Measurements from ENCODE around the gene ADAM10.
"Not testable (repeated sequence)": the region's sequence is repeated elsewhere in the genome, so short reads cannot be mapped to it uniquely, and the experiment has no call there.

The ADAM10 gene

DNA sequence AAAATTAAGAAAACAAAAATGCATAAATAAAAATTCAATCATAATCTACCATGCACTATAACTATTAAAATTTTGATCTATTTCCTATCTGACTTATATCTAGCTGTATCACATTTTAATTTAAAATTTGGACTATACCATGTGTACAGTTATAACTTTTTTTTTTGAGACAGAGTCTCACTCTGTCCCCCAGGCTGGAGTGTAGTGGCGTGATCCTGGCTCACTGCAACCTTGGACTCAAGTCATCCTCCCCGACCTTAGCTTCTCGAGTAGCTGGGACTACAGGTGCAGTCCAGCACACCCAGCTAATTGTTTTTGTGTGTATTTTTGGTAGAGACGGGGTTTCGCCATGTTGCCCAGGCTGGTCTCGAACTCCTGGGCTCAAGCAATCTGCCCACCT, 119.9 kb downstream of the ADAM10 start:
- peaks cover 26% of the 10 kb centered on the region for H3K36me3 ChIP-seq (ENCODE audit: control insufficient read depth, insufficient read depth, low read length)

DNA sequence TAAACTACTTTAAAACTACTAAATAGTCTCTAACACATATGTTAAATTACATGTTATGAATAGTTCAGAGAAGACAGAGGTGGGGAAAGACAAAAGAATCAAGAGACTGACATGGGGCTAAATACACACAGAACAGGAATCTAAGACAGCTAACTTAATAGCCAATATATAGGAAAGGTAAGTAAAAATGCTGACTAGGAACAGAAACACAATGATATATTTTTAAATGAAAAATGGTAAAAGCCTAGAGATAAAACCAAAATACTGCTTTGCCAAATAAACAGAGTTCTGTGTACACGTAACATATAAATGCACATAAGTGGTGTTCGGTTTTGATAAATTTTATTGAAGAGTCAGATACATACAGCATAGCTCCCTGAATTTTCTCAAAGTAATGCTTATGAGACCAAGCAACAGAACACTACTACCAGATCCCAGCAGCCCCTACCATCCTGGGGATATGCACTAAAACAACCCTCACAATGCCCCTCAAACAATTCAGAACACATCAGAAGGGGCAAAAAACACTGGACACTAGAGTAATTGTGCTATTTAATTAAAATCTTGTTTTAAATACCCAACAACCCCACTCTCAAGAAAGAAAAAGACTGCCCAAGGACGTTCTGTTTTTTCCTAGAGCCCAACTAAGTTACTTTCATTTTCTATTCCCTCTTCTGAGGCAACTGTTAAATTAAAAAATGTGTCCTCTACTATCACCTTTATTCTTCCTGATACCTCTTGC, 121.1 kb downstream of the ADAM10 start:
- no peaks in the 10 kb centered on the region for H3K9me3 ChIP-seq (ENCODE audit: control insufficient read depth, insufficient read depth, low read depth, low read length)
- no peaks in the 10 kb centered on the region for H3K4me1 ChIP-seq (ENCODE audit: control insufficient read depth, insufficient read depth, low read length)
- H3K36me3 ChIP-seq (ENCODE audit: control insufficient read depth, insufficient read depth, low read length): peaks cover 26% of the 10 kb centered on the region
- H3K27me3 ChIP-seq (ENCODE audit: control insufficient read depth, insufficient read depth, low read length): no peaks in the 10 kb centered on the region
- no peak overlapping the region; the same call in 1 of the 2 replicates for H3K27ac ChIP-seq (ENCODE audit: low read depth, low read length)
- H3K4me3 ChIP-seq (ENCODE audit: low read depth, low read length): no peak overlapping the region
- no peak overlapping the region for H3K9ac ChIP-seq (ENCODE audit: low read length)

More for the DNA sequence above, 119.9 kb downstream of the ADAM10 start:
- H3K9ac ChIP-seq (ENCODE audit: low read length): no peak overlapping the region
- no peaks in the 10 kb centered on the region for H3K9me3 ChIP-seq (ENCODE audit: control insufficient read depth, insufficient read depth, low read depth, low read length)
- H3K4me1 ChIP-seq (ENCODE audit: control insufficient read depth, insufficient read depth, low read length): no peaks in the 10 kb centered on the region
- no peak overlapping the region for H3K27ac ChIP-seq (ENCODE audit: low read depth, low read length)
- no peak overlapping the region for H3K4me3 ChIP-seq (ENCODE audit: low read depth, low read length)
- no peaks in the 10 kb centered on the region for H3K27me3 ChIP-seq (ENCODE audit: control insufficient read depth, insufficient read depth, low read length)

- H3K27ac ChIP-seq (ENCODE audit: low read depth, low read length): no peak overlapping the region
- no peaks in the 10 kb centered on the region for H3K9me3 ChIP-seq (ENCODE audit: control insufficient read depth, insufficient read depth, low read depth, low read length)
- no peak overlapping the region for H3K9ac ChIP-seq (ENCODE audit: low read length)
- H3K4me1 ChIP-seq (ENCODE audit: control insufficient read depth, insufficient read depth, low read length): no peaks in the 10 kb centered on the region
- H3K27me3 ChIP-seq (ENCODE audit: control insufficient read depth, insufficient read depth, low read length): no peaks in the 10 kb centered on the region
- H3K36me3 ChIP-seq (ENCODE audit: control insufficient read depth, insufficient read depth, low read length): peaks cover 22% of the 10 kb centered on the region
- no peak overlapping the region for H3K4me3 ChIP-seq (ENCODE audit: low read depth, low read length)
Measured at GRCh38 chr15:58627701-58628100, 121.8 kb downstream of the ADAM10 start.

DNA sequence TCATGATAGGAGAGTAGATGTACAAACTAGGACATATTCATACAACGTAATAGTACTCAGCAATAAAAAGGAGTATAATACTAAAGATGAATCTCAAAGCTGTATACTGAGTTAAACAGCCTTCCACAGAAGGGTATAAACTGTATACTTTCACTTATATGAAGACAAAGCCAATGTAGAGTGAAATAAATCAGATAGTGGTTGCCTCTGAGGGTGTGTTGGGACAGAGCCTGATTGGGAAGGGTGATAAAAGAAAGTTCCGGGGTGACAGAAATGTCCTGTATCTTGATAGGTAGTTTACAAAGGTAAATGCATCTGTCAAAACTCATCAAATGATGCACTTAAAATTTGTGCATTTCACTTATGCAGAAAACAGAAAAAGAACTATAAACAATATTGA, 122.5 kb downstream of the ADAM10 start:
- H3K27me3 ChIP-seq (ENCODE audit: control insufficient read depth, insufficient read depth, low read length): no peaks in the 10 kb centered on the region
- no peak overlapping the region for H3K4me3 ChIP-seq (ENCODE audit: low read depth, low read length)
- no peak overlapping the region for H3K9ac ChIP-seq (ENCODE audit: low read length)
- peaks cover 20% of the 10 kb centered on the region for H3K36me3 ChIP-seq (ENCODE audit: control insufficient read depth, insufficient read depth, low read length)
- no peak overlapping the region for H3K27ac ChIP-seq (ENCODE audit: low read depth, low read length)
- H3K9me3 ChIP-seq (ENCODE audit: control insufficient read depth, insufficient read depth, low read depth, low read length): no peaks in the 10 kb centered on the region
- no peaks in the 10 kb centered on the region for H3K4me1 ChIP-seq (ENCODE audit: control insufficient read depth, insufficient read depth, low read length)

DNA sequence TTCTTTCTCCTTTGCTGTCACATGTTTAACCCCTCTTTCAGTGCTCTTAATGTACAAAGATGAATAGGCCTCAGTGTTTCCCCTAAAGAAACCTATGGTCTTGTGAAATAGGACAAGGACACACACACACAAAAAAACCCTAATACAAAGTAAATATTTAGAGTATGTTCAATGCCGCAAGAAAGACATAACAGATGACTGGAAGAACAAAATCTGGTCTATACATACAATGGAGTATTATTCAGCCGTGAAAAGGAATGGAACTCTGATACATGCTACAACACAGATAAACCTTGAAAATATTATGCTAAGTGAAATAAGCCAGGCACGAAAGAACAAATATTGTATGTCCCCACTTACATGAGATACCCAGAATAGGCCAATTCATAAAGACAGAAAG, 123.1 kb downstream of the ADAM10 start:
- Histone ChIP-seq H3K9me3 (ENCODE audit: control insufficient read depth, insufficient read depth, low read depth, low read length) (no peaks in the 10 kb centered on the region), H3K4me3 (ENCODE audit: low read depth, low read length) (no peak overlapping the region), H3K27ac (ENCODE audit: low read depth, low read length) (no peak overlapping the region), H3K27me3 (ENCODE audit: control insufficient read depth, insufficient read depth, low read length) (no peaks in the 10 kb centered on the region), H3K4me1 (ENCODE audit: control insufficient read depth, insufficient read depth, low read length) (no peaks in the 10 kb centered on the region), H3K36me3 (ENCODE audit: control insufficient read depth, insufficient read depth, low read length) (peaks cover 21% of the 10 kb centered on the region), H3K9ac (ENCODE audit: low read length) (no peak overlapping the region)

DNA sequence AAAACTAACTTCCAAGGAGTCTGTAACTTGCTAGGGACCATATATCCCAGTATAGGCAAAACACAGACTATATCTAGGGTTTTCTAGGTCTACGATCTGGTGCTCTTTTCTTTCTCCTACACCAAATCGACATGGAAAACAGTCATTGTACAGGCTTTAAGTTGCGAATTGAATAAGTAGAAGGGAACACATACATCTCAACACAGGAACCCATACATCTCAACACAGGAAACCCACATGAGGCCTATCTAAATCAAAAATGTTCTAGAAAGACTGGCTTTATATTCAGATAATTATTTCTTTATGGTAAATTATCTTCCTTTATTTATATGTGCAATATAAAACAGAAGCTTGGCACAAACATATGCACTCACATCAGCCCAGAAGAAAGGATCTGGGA, 126.6 kb downstream of the ADAM10 start:
- no peaks in the 10 kb centered on the region for H3K27me3 ChIP-seq (ENCODE audit: control insufficient read depth, insufficient read depth, low read length)
- H3K9me3 ChIP-seq (ENCODE audit: control insufficient read depth, insufficient read depth, low read depth, low read length): no peaks in the 10 kb centered on the region
- H3K36me3 ChIP-seq (ENCODE audit: control insufficient read depth, insufficient read depth, low read length): peaks cover 38% of the 10 kb centered on the region
- H3K9ac ChIP-seq (ENCODE audit: low read length): no peak overlapping the region
- H3K4me1 ChIP-seq (ENCODE audit: control insufficient read depth, insufficient read depth, low read length): no peaks in the 10 kb centered on the region
- no peak overlapping the region for H3K27ac ChIP-seq (ENCODE audit: low read depth, low read length)
- no peak overlapping the region for H3K4me3 ChIP-seq (ENCODE audit: low read depth, low read length)

DNA sequence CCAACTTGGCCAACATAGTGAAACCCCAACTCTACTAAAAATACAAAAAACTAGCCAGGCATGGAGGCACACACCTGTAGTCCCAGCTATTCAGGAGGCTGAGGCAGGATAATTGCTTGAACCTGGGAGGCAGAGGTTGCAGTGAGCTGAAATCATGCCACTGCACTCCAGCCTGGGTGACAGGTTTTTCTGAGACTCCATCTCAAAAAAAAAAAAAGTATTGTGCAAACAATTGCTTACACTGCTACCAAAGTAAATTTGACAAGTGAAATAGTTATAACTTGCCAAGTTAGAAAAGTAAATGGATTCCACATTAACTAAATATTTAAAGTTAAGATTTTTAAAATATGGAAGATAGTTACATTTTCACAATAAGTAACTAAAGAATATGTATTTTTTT, 129.2 kb downstream of the ADAM10 start:
- not testable (repeated sequence) for H3K9ac ChIP-seq (ENCODE audit: low read length); H3K27ac ChIP-seq (ENCODE audit: low read depth, low read length)

GRCh38 chr15:58616171-58616570, 133.3 kb downstream of the ADAM10 start:
- Histone ChIP-seq H3K36me3 (ENCODE audit: control insufficient read depth, insufficient read depth, low read length) (peaks cover 29% of the 10 kb centered on the region), H3K4me3 (ENCODE audit: low read depth, low read length) (no peak overlapping the region), H3K9ac (ENCODE audit: low read length) (no peak overlapping the region), H3K27ac (ENCODE audit: low read depth, low read length) (no peak overlapping the region), H3K27me3 (ENCODE audit: control insufficient read depth, insufficient read depth, low read length) (no peaks in the 10 kb centered on the region), H3K9me3 (ENCODE audit: control insufficient read depth, insufficient read depth, low read depth, low read length) (peaks cover 18% of the 10 kb centered on the region; the same call in 1 of the 2 replicates), H3K4me1 (ENCODE audit: control insufficient read depth, insufficient read depth, low read length) (no peaks in the 10 kb centered on the region)

More for the DNA sequence above, 129.2 kb downstream of the ADAM10 start:
- H3K9me3 ChIP-seq (ENCODE audit: control insufficient read depth, insufficient read depth, low read depth, low read length); H3K4me3 ChIP-seq (ENCODE audit: low read depth, low read length); H3K27me3 ChIP-seq (ENCODE audit: control insufficient read depth, insufficient read depth, low read length); H3K4me1 ChIP-seq (ENCODE audit: control insufficient read depth, insufficient read depth, low read length): not testable (repeated sequence)
- peaks cover 25% of the 10 kb centered on the region for H3K36me3 ChIP-seq (ENCODE audit: control insufficient read depth, insufficient read depth, low read length)

- H3K27me3 ChIP-seq (ENCODE audit: control insufficient read depth, insufficient read depth, low read length): no peaks in the 10 kb centered on the region
- H3K4me3 ChIP-seq (ENCODE audit: low read depth, low read length): no peak overlapping the region
- no peak overlapping the region for H3K9ac ChIP-seq (ENCODE audit: low read length)
- peaks cover 18% of the 10 kb centered on the region; the same call in 1 of the 2 replicates for H3K9me3 ChIP-seq (ENCODE audit: control insufficient read depth, insufficient read depth, low read depth, low read length)
- H3K36me3 ChIP-seq (ENCODE audit: control insufficient read depth, insufficient read depth, low read length): peaks cover 23% of the 10 kb centered on the region
- no peak overlapping the region for H3K27ac ChIP-seq (ENCODE audit: low read depth, low read length)
- no peaks in the 10 kb centered on the region for H3K4me1 ChIP-seq (ENCODE audit: control insufficient read depth, insufficient read depth, low read length)
Measured at GRCh38 chr15:58611731-58612676, 137.5 kb downstream of the ADAM10 start.

GRCh38 chr15:58608711-58609110, 140.8 kb downstream of the ADAM10 start:
- Histone ChIP-seq H3K9ac (ENCODE audit: low read length) (no peak overlapping the region), H3K36me3 (ENCODE audit: control insufficient read depth, insufficient read depth, low read length) (peaks cover 27% of the 10 kb centered on the region), H3K27me3 (ENCODE audit: control insufficient read depth, insufficient read depth, low read length) (no peaks in the 10 kb centered on the region), H3K9me3 (ENCODE audit: control insufficient read depth, insufficient read depth, low read depth, low read length) (peaks cover 1% of the 10 kb centered on the region; the same call in 1 of the 2 replicates), H3K27ac (ENCODE audit: low read depth, low read length) (no peak overlapping the region), H3K4me3 (ENCODE audit: low read depth, low read length) (no peak overlapping the region), H3K4me1 (ENCODE audit: control insufficient read depth, insufficient read depth, low read length) (peaks cover 3% of the 10 kb centered on the region; the same call in 1 of the 2 replicates)

- H3K36me3 ChIP-seq (ENCODE audit: control insufficient read depth, insufficient read depth, low read length): peaks cover 30% of the 10 kb centered on the region
- no peak overlapping the region for H3K9ac ChIP-seq (ENCODE audit: low read length)
- no peak overlapping the region for H3K27ac ChIP-seq (ENCODE audit: low read depth, low read length)
Measured at GRCh38 chr15:58608129-58608590, 141.3 kb downstream of the ADAM10 start.

More at GRCh38 chr15:58608129-58608590, 141.3 kb downstream of the ADAM10 start:
- Histone ChIP-seq H3K4me3 (ENCODE audit: low read depth, low read length) (no peak overlapping the region), H3K27me3 (ENCODE audit: control insufficient read depth, insufficient read depth, low read length) (no peaks in the 10 kb centered on the region), H3K9me3 (ENCODE audit: control insufficient read depth, insufficient read depth, low read depth, low read length) (no peaks in the 10 kb centered on the region), H3K4me1 (ENCODE audit: control insufficient read depth, insufficient read depth, low read length) (peaks cover 3% of the 10 kb centered on the region; the same call in 1 of the 2 replicates)
